A673 (cell line): Measurements from ENCODE around the gene PCDH7. TPM values are rescaled to one million over a fixed set of nuclear protein-coding genes. Genes with fewer than 3 reads are reported as not detected.

Experiments used
- BruUV-seq: library from RNA; stranded (reverse); fragments of 400-500 nt; replicated peaks from 2 replicates; lab custom pipeline; 2021; lab: Mats Ljungman, UMichigan
- CTCF ChIA-PET: fragments of 300-600 bp; sonication (Branson Sonifier 250); formaldehyde crosslinking; loops from one replicate; lab custom pipeline; 2022; ENCODE audit warnings: antibody characterized with exemption; lab: Charles Lee
- POLR2A ChIA-PET: fragments of 300-600 bp; sonication (Branson Sonifier 250); formaldehyde crosslinking; loops from one replicate; lab custom pipeline; 2022; ENCODE audit warnings: antibody characterized with exemption; ENCODE audit not compliant: low non-redundant PET; lab: Charles Lee
- DNase-seq: peaks from one replicate; pipeline ENCODE4 v3.0.0-alpha.2; 2015; ENCODE audit warnings: low spot score
- H3K27ac ChIP-seq: fragments of 200-600 bp; sonication (generic); 2 replicates; pipeline ENCODE4 v1.5.1; 2016; ENCODE audit warnings: mixed run types, low read depth, mild to moderate bottlenecking, mixed read lengths, antibody characterized with exemption, low read length; ENCODE audit not compliant: poor library complexity, severe bottlenecking
- H3K27me3 ChIP-seq: fragments of 200-600 bp; sonication (generic); replicated peaks from 2 replicates; pipeline ENCODE4 v1.6.1; 2017; ENCODE audit warnings: mixed run types, low read depth, mild to moderate bottlenecking, mixed read lengths, antibody characterized with exemption, low read length; ENCODE audit not compliant: insufficient read depth, poor library complexity
- H3K36me3 ChIP-seq: fragments of 200-600 bp; sonication (generic); 2 replicates; pipeline ENCODE4 v1.6.1; 2016; ENCODE audit warnings: mixed run types, mild to moderate bottlenecking, mixed read lengths, antibody characterized with exemption, low read length; ENCODE audit not compliant: insufficient read depth, poor library complexity, severe bottlenecking
- H3K4me1 ChIP-seq: fragments of 200-600 bp; sonication (generic); 2 replicates; pipeline ENCODE4 v1.6.1; 2017; ENCODE audit warnings: mixed run types, mild to moderate bottlenecking, mixed read lengths, antibody characterized with exemption, low read length; ENCODE audit not compliant: insufficient read depth, poor library complexity, severe bottlenecking
- H3K4me3 ChIP-seq: fragments of 200-600 bp; sonication (generic); 2 replicates; pipeline ENCODE4 v1.5.1; 2016; ENCODE audit warnings: low read depth, mixed run types, mild to moderate bottlenecking, mixed read lengths, low read length; ENCODE audit not compliant: poor library complexity, severe bottlenecking
- H3K9me3 ChIP-seq: fragments of 200-600 bp; sonication (generic); 2 replicates; pipeline ENCODE4 v1.6.1; 2016; ENCODE audit warnings: mixed run types, low read depth, mild to moderate bottlenecking, mixed read lengths, antibody characterized with exemption, low read length; ENCODE audit not compliant: poor library complexity, severe bottlenecking
- CTCF ChIP-seq: fragments of 300-800, 200-600 bp; sonication (generic); conservative IDR thresholded peaks from 2 replicates; pipeline ENCODE4 v1.5.1; 2017; ENCODE audit warnings: low read depth, mild to moderate bottlenecking, antibody characterized with exemption, low read length, moderate library complexity, mixed read lengths
- intact Hi-C: fragments of 100-400 bp; cut with micrococcal nuclease; formaldehyde crosslinking; loops from one replicate; pipeline ENCODE4 v1.10.0; 2022; ENCODE audit not compliant: unreplicated experiment
- total RNA-seq: library from RNA; stranded (reverse); gene quantifications from 2 replicates; pipeline ENCODE4 v1.2.3, GENCODE V29; 2021

Gene PCDH7
- total RNA-seq, 1 experiment from 2014 or later, result 218 TPM

GRCh38 chr4:30776921-30777415 is 56.8 kb downstream of the PCDH7 start:
- Histone ChIP-seq H3K9me3 (no peaks in the 10 kb centered on the region), H3K4me1 (peaks cover 50% of the 10 kb centered on the region), H3K27me3 (no peaks in the 10 kb centered on the region), H3K27ac (no peak overlapping the region), H3K36me3 (peaks cover 3% of the 10 kb centered on the region), H3K4me3 (no peak overlapping the region)
- no TSS peak for BruUV-seq
- intact Hi-C loops, result no loop called here
- CTCF ChIA-PET, result no interaction called here
- no peak for TF ChIP-seq CTCF
- POLR2A ChIA-PET, result no interaction called here
- peak; percentile 47 for DNase-seq
